ENCODE results near the gene TRAPPC10. TPM values are rescaled to one million over a fixed set of nuclear protein-coding genes. Genes with fewer than 3 reads are reported as not detected.

The TRAPPC10 gene
- total and polyA plus RNA-seq, 2 donors from 2014 or later, result 8.8 to 48.5 TPM

DNA sequence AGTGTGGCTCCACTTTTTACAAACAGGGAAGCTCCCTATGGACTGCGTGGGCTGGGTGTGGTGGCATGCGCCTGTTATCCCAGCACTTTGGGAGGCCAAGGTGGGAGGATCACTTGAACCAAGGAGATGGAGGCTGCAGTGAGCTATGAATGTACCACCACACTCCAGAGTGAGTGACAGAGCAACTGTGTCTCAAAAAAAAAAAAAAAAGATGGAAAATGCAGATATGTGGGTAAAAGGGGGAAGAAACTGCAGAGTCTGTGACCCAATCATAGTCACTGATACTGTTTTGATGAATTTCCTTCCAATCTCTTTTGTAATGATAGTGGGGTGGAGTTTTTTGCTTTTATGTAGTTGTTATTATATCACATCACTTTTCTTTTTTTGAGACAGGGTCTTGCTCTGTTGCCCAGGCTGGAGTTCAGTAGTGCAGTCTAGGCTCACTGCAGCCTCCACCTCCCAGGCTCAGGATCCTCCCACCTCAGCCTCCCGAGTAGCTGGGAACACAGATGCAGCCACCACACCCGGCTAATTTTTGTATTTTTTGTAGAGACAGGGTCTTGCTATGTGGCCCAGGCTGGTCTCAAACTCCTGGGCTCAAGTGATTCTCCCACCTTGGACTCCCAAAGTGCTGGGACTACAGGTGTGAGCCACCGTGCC lies 8.7 kb upstream of the TRAPPC10 start:
- DNase-seq (no peak), FAIRE-seq (no peak)
- no peaks in the 10 kb centered on the region for H3K9me3 ChIP-seq (ENCODE audit: control insufficient read depth in 2 of 3, insufficient read depth in 1 of 3, low read length in 3 of 3)
- H3K4me3 ChIP-seq (ENCODE audit: low read length in 3 of 3), result no peak overlapping the region
- TF ChIP-seq, protein P1, sequence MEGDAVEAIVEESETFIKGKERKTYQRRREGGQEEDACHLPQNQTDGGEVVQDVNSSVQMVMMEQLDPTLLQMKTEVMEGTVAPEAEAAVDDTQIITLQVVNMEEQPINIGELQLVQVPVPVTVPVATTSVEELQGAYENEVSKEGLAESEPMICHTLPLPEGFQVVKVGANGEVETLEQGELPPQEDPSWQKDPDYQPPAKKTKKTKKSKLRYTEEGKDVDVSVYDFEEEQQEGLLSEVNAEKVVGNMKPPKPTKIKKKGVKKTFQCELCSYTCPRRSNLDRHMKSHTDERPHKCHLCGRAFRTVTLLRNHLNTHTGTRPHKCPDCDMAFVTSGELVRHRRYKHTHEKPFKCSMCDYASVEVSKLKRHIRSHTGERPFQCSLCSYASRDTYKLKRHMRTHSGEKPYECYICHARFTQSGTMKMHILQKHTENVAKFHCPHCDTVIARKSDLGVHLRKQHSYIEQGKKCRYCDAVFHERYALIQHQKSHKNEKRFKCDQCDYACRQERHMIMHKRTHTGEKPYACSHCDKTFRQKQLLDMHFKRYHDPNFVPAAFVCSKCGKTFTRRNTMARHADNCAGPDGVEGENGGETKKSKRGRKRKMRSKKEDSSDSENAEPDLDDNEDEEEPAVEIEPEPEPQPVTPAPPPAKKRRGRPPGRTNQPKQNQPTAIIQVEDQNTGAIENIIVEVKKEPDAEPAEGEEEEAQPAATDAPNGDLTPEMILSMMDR (IDR thresholded peaks at IDR 0.05; ENCODE audit: borderline replicate concordance, extremely low read depth, insufficient read depth), result no peak
- no peaks in the 10 kb centered on the region for H3K36me3 ChIP-seq (ENCODE audit: control insufficient read depth in 2 of 3, insufficient read depth in 3 of 3, low read length in 3 of 3)
- intact Hi-C loops (cut with DNase I), result no loop called here
- H3K4me1 ChIP-seq (ENCODE audit: control insufficient read depth in 2 of 3, insufficient read depth in 2 of 3, low read depth in 1 of 3, low read length in 3 of 3), result no peaks in the 10 kb centered on the region
- no peak overlapping the region for H3K27ac ChIP-seq (ENCODE audit: low read depth in 2 of 2, low read length in 2 of 2)
- no peak overlapping the region for H3K9ac ChIP-seq (ENCODE audit: low read length in 3 of 3)
- no peaks in the 10 kb centered on the region for H3K27me3 ChIP-seq (ENCODE audit: control insufficient read depth, insufficient read depth, low read length)

- no peak overlapping the region for H3K27ac ChIP-seq (ENCODE audit: low read depth in 2 of 2, low read length in 2 of 2)
- H3K9ac ChIP-seq (ENCODE audit: low read length in 3 of 3), result no peak overlapping the region
- DNase-seq (no peak), FAIRE-seq (no peak)
- TF ChIP-seq, protein P1 (IDR thresholded peaks at IDR 0.05; ENCODE audit: borderline replicate concordance, extremely low read depth, insufficient read depth), result no peak
- H3K27me3 ChIP-seq (ENCODE audit: control insufficient read depth, insufficient read depth, low read length), result no peaks in the 10 kb centered on the region
- no peak overlapping the region for H3K4me3 ChIP-seq (ENCODE audit: low read length in 3 of 3)
- H3K36me3 ChIP-seq (ENCODE audit: control insufficient read depth in 2 of 3, insufficient read depth in 3 of 3, low read length in 3 of 3), result no peaks in the 10 kb centered on the region
- H3K4me1 ChIP-seq (ENCODE audit: control insufficient read depth in 2 of 3, insufficient read depth in 2 of 3, low read depth in 1 of 3, low read length in 3 of 3), result no peaks in the 10 kb centered on the region
- intact Hi-C loops (cut with DNase I), result no loop called here
- no peaks in the 10 kb centered on the region for H3K9me3 ChIP-seq (ENCODE audit: control insufficient read depth in 2 of 3, insufficient read depth in 1 of 3, low read length in 3 of 3)
These were observed 7.0 kb upstream of the TRAPPC10 start for GRCh38 chr21:44005071-44005470.

- no peak for DNase-seq
- no peak for FAIRE-seq
- intact Hi-C loops (cut with DNase I), result no loop called here
- Histone ChIP-seq H3K27ac (ENCODE audit: low read depth in 2 of 2, low read length in 2 of 2) (peak overlapping the region in 1 of 2 donors; percentile 37), H3K4me1 (ENCODE audit: control insufficient read depth in 2 of 3, insufficient read depth in 2 of 3, low read depth in 1 of 3, low read length in 3 of 3) (no peaks in the 10 kb centered on the region), H3K36me3 (ENCODE audit: control insufficient read depth in 2 of 3, insufficient read depth in 3 of 3, low read length in 3 of 3) (no peaks in the 10 kb centered on the region), H3K4me3 (ENCODE audit: low read length in 3 of 3) (no peak overlapping the region), H3K9ac (ENCODE audit: low read length in 3 of 3) (no peak overlapping the region), H3K27me3 (ENCODE audit: control insufficient read depth, insufficient read depth, low read length) (no peaks in the 10 kb centered on the region), H3K9me3 (ENCODE audit: control insufficient read depth in 2 of 3, insufficient read depth in 1 of 3, low read length in 3 of 3) (no peaks in the 10 kb centered on the region)
- TF ChIP-seq, protein P1 (IDR thresholded peaks at IDR 0.05; ENCODE audit: borderline replicate concordance, extremely low read depth, insufficient read depth), result no peak
These were observed 6.5 kb upstream of the TRAPPC10 start for GRCh38 chr21:44005593-44005992.

Data from kidney (tissue), 14 donors.